Transverse colon (tissue), 4 donors: ENCODE results near the gene ASPG. TPM values are rescaled to one million over a fixed set of nuclear protein-coding genes. Genes with fewer than 3 reads are reported as not detected.

ENCODE experiments used
- DNase-seq: peaks from one replicate; pipeline ENCODE4 v3.0.0-alpha.2; 2019
- H3K27ac ChIP-seq, 4 donors: fragments of 200-600 bp; sonication (generic); 2 replicates each; pipeline ENCODE4 v1.5.1; 2016 to 2018; ENCODE audit warnings: inconsistent platforms in 4 of 4
- H3K27me3 ChIP-seq: fragments of 200-600 bp; sonication (generic); 2 replicates; pipeline ENCODE4 v1.5.1; 2017; ENCODE audit warnings: inconsistent platforms
- H3K36me3 ChIP-seq, 4 donors: fragments of 200-600 bp; sonication (generic); 2 replicates each; pipeline ENCODE4 v1.5.1; 2017 to 2019; ENCODE audit warnings: inconsistent platforms in 4 of 4
- H3K4me1 ChIP-seq, 4 donors: fragments of 200-600 bp; sonication (generic); 2 replicates each; pipeline ENCODE4 v1.5.1; 2017 to 2020; ENCODE audit warnings: inconsistent platforms in 4 of 4
- H3K4me3 ChIP-seq, 4 donors: fragments of 200-600 bp; sonication (generic); 1 replicate in 1 of 4; 2 replicates in 3 of 4; pipeline versions ENCODE4 v1.5.1 to v1.6.1; 2017 to 2019; ENCODE audit warnings: inconsistent platforms in 4 of 4
- H3K9me3 ChIP-seq, 2 donors: fragments of 200-600 bp; sonication (generic); 2 replicates each; pipeline ENCODE4 v1.5.1; 2017 to 2019; ENCODE audit warnings: inconsistent platforms in 2 of 2
- EP300 ChIP-seq: sonication (generic); formaldehyde crosslinking; IDR thresholded peaks from one replicate; pipeline ENCODE4 v1.6.1; 2017; ENCODE audit warnings: antibody characterized with exemption, low read depth
- POLR2A ChIP-seq: fragments of 450-650 bp; IDR thresholded peaks from one replicate; pipeline ENCODE4 v1.6.1; 2016; ENCODE audit warnings: antibody characterized with exemption, mild to moderate bottlenecking, moderate library complexity
- POLR2AphosphoS5 ChIP-seq, 3 donors: sonication (generic); formaldehyde crosslinking; IDR thresholded peaks; one replicate each; pipeline ENCODE4 v1.6.1; 2016; ENCODE audit warnings: antibody characterized with exemption in 3 of 3
- WGBS, 2 donors: methylation state at CpG; one replicate each; pipeline ENCODE4 v1.1.5; 2018; ENCODE audit warnings: low coverage in 1 of 2; 5-methylcytosine and 5-hydroxymethylcytosine counted together
- in situ Hi-C, 4 donors: fragments of 200-750 bp; cut with MboI; loops; one replicate each; pipeline versions ENCODE4 v1.15.0 to v1.15.1; 2017; ENCODE audit warnings: low sequenced_read_pairs in 3 of 4, low pct_ligation_motif_present in 1 of 4, low pct_unique_long_range_greater_than_20kb in 1 of 4
- intact Hi-C: fragments of 100-400 bp; cut with DNase I; formaldehyde crosslinking; loops from one replicate; pipeline ENCODE4 v1.15.1; 2023; ENCODE audit warnings: low total_unique reads
- total RNA-seq, 4 donors: library from RNA; depleted of rRNA; stranded (reverse); fragments of >200 nt; gene quantifications; one replicate each; pipeline ENCODE4 v1.1.0, GENCODE V29; 2016
- TF ChIP-seq, protein P1 (sequence below), 5 experiments: fragments of 200-600 bp in 3 of 5; fragments of 450-650 bp in 2 of 5; sonication (generic) in 3 of 5; IDR thresholded peaks; 1 replicate in 2 of 5; 2 replicates in 3 of 5; pipeline ENCODE4 v1.5.1; 2016 to 2017; ENCODE audit warnings: antibody characterized with exemption in 5 of 5, inconsistent platforms in 3 of 5, mild to moderate bottlenecking in 2 of 5, moderate library complexity in 1 of 5

Gene ASPG
- total RNA-seq, 4 donors from 2014 or later = 4.4 to 20.3 (median 8.7) TPM

DNA sequence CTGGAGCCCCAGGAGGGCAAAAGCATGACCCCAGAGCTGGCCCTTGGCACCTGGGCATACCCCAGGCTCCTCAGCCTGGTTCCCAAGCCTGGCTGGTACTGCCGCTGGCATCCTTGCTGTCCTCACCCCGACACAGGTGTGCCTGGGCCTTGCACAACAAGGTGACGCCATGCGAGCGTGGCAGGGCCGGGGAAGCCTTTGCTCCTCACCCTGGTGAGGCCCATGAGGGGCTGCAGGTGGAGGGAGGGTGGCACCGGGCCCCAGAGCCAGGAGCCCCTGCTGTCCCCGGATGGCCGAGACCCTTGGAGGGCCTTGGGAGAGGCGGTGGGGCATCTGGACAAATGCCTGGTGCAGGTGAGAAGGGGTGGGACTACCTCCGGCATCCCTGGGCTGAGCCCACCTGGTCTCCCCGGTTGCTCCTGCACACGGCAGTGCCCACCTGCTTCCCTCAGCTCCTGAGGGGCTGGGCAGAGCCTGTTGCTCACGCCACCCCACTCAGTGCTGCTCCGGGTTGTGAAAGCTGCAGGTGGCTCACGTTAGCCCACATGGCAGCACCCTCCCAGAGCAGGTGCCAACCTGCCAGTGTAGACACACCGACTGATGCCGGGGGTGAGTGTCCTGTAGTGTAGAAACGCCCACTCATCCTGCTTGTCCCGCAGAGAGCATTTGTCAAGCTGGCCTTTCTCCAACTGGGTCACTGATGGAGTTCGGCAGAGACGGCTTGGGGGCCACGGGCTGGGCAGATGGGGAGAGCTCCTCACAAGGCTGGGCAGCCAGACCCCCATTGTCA is 28.3 kb downstream of the ASPG start:
- WGBS, 2 donors = 67 to 100% methylated on average over 1 to 16 of the region's 23 CpGs
- DNase-seq = no peak
- Histone ChIP-seq H3K4me3 (no peak overlapping the region), H3K36me3 (no peaks in the 10 kb centered on the region), H3K27ac (no peak overlapping the region), H3K4me1 (peaks cover 0 to 23% (median 20%) of the 10 kb centered on the region in 4 donors), H3K9me3 (no peaks in the 10 kb centered on the region), H3K27me3 (peaks cover 28% of the 10 kb centered on the region)
- in situ Hi-C loops = no loop called here
- TF ChIP-seq, protein P1, sequence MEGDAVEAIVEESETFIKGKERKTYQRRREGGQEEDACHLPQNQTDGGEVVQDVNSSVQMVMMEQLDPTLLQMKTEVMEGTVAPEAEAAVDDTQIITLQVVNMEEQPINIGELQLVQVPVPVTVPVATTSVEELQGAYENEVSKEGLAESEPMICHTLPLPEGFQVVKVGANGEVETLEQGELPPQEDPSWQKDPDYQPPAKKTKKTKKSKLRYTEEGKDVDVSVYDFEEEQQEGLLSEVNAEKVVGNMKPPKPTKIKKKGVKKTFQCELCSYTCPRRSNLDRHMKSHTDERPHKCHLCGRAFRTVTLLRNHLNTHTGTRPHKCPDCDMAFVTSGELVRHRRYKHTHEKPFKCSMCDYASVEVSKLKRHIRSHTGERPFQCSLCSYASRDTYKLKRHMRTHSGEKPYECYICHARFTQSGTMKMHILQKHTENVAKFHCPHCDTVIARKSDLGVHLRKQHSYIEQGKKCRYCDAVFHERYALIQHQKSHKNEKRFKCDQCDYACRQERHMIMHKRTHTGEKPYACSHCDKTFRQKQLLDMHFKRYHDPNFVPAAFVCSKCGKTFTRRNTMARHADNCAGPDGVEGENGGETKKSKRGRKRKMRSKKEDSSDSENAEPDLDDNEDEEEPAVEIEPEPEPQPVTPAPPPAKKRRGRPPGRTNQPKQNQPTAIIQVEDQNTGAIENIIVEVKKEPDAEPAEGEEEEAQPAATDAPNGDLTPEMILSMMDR (IDR thresholded peaks at IDR 0.05) = no peak
- TF ChIP-seq POLR2AphosphoS5 (IDR thresholded peaks at IDR 0.05) (no peak), EP300 (no peak)
- intact Hi-C loops = no loop called here

DNA sequence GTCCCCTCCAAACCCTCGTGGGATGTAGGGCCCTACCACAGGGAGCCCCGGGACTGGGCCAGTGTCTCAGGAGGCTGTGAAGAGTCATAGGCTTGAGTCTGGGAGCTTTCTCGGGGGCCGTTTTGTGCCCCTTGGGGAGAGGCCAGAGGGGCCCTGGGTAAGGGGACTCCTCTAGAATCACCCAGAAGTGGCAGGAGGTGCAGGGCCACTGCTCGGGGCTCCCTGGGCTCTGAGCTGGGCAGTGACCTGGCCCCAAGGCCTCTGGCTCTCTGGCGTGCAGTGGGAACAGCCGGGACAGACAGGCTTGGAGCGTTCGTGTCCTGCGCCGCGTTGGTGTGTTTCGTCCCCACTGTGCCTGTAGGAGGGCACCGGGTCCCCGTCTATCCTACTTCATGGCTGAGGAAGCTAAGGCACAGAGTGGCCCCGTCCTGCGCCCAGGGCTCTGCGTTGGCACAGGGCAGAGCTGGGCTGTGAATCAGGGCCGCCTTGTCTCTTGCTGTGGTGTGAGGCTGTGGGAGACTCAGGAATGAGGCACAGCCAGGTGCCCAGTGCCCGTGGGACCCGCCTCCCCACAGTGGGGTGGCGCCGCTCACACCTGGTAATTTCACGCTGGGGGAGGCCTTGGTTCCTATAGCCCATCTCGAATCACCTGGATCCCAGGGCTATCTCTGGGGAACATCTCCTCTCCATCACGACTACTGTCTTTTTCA is 29.1 kb downstream of the ASPG start:
- in situ Hi-C loops = no loop called here

DNA sequence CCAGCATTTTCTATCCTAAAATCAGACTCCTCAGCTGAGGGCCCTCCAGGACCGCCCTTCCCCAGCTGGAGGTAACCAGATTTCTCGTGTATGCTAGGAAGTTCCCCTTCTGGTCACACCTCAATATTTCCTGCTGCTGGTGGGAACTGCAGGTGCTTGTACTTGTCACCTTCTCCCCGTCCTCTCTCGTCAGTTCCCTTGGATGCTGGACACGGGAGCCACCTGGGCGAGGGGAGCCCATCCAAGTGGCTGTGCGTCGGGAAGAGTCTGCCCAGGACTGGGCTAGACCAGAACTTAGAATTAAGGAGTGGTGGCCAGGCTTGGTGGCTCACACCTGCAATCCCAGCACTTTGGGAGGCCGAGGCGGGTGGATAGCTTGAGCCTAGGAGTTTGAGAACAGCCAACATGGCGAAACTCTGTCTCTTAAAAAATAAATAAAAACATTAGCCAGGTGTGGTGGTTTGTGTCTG is 29.7 kb downstream of the ASPG start:
- DNase-seq = no peak
- Histone ChIP-seq H3K4me1 (peaks cover 0 to 23% (median 20%) of the 10 kb centered on the region in 4 donors), H3K4me3 (no peak overlapping the region), H3K27ac (no peak overlapping the region), H3K27me3 (peaks cover 40% of the 10 kb centered on the region), H3K36me3 (no peaks in the 10 kb centered on the region), H3K9me3 (no peaks in the 10 kb centered on the region)
- TF ChIP-seq POLR2A (no peak), POLR2AphosphoS5 (IDR thresholded peaks at IDR 0.05) (no peak), EP300 (no peak)
- TF ChIP-seq, protein P1 (IDR thresholded peaks at IDR 0.05) = no peak
- intact Hi-C loops (no loop called here), in situ Hi-C loops (no loop called here)
- WGBS, 2 donors = 57 to 70% methylated on average over 2 to 11 of the region's 11 CpGs

More for the DNA sequence above, 29.1 kb downstream of the ASPG start:
- Histone ChIP-seq H3K9me3 (no peaks in the 10 kb centered on the region), H3K36me3 (no peaks in the 10 kb centered on the region), H3K27ac (no peak overlapping the region), H3K4me3 (no peak overlapping the region), H3K4me1 (peaks cover 0 to 23% (median 20%) of the 10 kb centered on the region in 4 donors), H3K27me3 (peaks cover 35% of the 10 kb centered on the region)
- DNase-seq = no peak
- WGBS, 2 donors = 87 to 92% methylated on average over 6 to 17 of the region's 26 CpGs
- TF ChIP-seq POLR2A = no peak
- TF ChIP-seq, protein P1 (IDR thresholded peaks at IDR 0.05) = no peak
- no peak for TF ChIP-seq POLR2AphosphoS5 (IDR thresholded peaks at IDR 0.05)
- TF ChIP-seq EP300 = no peak
- intact Hi-C loops = no loop called here

DNA sequence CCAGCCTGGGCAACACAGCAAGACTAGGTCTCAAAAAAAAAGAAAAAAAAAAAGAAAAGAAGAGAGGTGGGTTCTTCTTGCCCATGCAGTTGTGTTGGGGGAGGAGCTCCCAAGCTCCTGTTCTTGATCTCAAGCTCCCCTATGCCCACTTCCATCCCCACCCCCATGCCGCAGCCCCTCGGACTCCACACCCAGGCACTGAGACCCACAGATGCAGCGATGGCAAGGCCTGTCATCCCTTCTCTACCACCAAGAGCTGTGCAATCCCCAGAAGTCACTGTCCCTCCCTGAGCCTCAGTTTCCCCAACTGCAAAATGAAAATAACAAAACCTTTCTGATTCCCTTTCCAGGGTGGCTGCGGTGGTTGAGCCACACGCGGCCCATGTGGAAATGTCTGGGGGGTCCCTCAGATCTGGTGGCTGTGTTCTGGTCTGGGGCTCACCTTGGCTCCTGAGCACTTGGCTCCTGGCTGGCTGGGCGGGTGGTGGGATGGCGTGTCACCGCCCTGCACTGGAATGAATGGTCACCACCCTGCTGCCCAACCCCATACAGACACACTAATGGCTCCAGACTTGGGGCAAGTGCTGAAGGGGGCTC is 30.3 kb downstream of the ASPG start:
- DNase-seq = no peak
- intact Hi-C loops = no loop called here

More for the DNA sequence above, 30.3 kb downstream of the ASPG start:
- TF ChIP-seq, protein P1 (IDR thresholded peaks at IDR 0.05) = no peak
- no peak for TF ChIP-seq POLR2AphosphoS5 (IDR thresholded peaks at IDR 0.05)
- no peak for TF ChIP-seq EP300
- TF ChIP-seq POLR2A = no peak
- H3K36me3 ChIP-seq = no peaks in the 10 kb centered on the region
- no peaks in the 10 kb centered on the region for H3K9me3 ChIP-seq
- 78 to 100% methylated on average over 1 to 8 of the region's 9 CpGs for WGBS, 2 donors
- peak overlapping the region in 3 of 4 donors; percentile 52 to 63 (median 52) for H3K4me3 ChIP-seq
- peaks cover 44% of the 10 kb centered on the region for H3K27me3 ChIP-seq
- peaks cover 0 to 23% (median 20%) of the 10 kb centered on the region in 4 donors for H3K4me1 ChIP-seq
- in situ Hi-C loops = no loop called here
- H3K27ac ChIP-seq = peak overlapping the region in 3 of 4 donors; percentile 79 to 87 (median 86)
